ENCODE measurements around the gene DIAPH2.

GRCh38 chrX:97374266-97374665 lies 689.6 kb downstream of the DIAPH2 start:
- TF ChIP-seq CTCF (IDR thresholded peaks at IDR 0.05 in 4 of 5, conservative IDR thresholded peaks at IDR 0.05 in 1 of 5) (no peak), POLR2A (IDR thresholded peaks at IDR 0.05) (no peak)
